HCT116 (cell line): ENCODE data around the gene P2RX3.

Source experiments
- EGR1 ChIP-seq: IDR thresholded peaks from 2 replicates; pipeline ENCODE4 v1.6.1; 2012; ENCODE audit warnings: low read depth
- EZH2phosphoT487 ChIP-seq: fragments of 200-600 bp; IDR thresholded peaks from 2 replicates; pipeline ENCODE4 v1.6.1; 2018; ENCODE audit warnings: antibody characterized with exemption, borderline replicate concordance
- FOSL1 ChIP-seq: IDR thresholded peaks from 2 replicates; pipeline ENCODE4 v1.6.1; 2012; ENCODE audit warnings: low read depth
- POLR2AphosphoS5 ChIP-seq: IDR thresholded peaks from 2 replicates; pipeline ENCODE4 v1.6.1; 2011; ENCODE audit warnings: mild to moderate bottlenecking, low read depth, low read length, moderate library complexity
- SP1 ChIP-seq: IDR thresholded peaks from 2 replicates; pipeline ENCODE4 v1.6.1; 2012; ENCODE audit warnings: low read depth
- TCF7L2 ChIP-seq: IDR thresholded peaks from 2 replicates; pipeline ENCODE4 v1.7.0; 2011; ENCODE audit warnings: borderline replicate concordance, inconsistent platforms; ENCODE audit not compliant: insufficient read depth, insufficient read length; ENCODE audit errors: extremely low read depth
- TF ChIP-seq, protein P1 (sequence below), 3 experiments: fragments of 200-600 bp in 1 of 3; sonication (generic) in 1 of 3; IDR thresholded peaks in 2 of 3; conservative IDR thresholded peaks in 1 of 3; 2 replicates each; pipeline ENCODE4 v1.5.1; 2012 to 2017; ENCODE audit warnings: low read depth in 2 of 3, low read length in 2 of 3, antibody characterized with exemption in 1 of 3, borderline replicate concordance in 1 of 3, control low read depth in 1 of 3, mild to moderate bottlenecking in 1 of 3, mixed read lengths in 1 of 3, mixed run types in 1 of 3, moderate library complexity in 1 of 3; ENCODE audit not compliant: insufficient read depth in 1 of 3

DNA sequence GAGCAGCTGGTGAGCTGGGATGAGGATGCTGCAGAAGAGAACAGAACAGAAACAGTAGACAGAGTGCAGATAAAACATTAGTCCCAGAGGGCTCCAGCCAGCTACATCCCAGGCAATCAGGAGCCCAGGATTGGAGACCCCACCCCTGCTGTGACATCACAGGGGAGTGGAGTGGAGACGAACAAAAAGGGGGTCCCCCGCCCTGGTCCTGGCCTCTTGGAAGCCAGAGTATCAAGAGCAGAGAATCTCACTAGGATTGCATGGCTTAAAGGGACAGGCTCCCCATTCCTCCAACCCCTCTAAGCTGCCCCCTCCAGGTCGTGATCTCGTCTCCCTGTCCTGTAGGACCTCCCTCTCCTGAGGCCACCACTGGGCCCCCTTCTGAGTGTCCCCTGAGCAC is at the start of gene P2RX3:
- TF ChIP-seq, protein P1, sequence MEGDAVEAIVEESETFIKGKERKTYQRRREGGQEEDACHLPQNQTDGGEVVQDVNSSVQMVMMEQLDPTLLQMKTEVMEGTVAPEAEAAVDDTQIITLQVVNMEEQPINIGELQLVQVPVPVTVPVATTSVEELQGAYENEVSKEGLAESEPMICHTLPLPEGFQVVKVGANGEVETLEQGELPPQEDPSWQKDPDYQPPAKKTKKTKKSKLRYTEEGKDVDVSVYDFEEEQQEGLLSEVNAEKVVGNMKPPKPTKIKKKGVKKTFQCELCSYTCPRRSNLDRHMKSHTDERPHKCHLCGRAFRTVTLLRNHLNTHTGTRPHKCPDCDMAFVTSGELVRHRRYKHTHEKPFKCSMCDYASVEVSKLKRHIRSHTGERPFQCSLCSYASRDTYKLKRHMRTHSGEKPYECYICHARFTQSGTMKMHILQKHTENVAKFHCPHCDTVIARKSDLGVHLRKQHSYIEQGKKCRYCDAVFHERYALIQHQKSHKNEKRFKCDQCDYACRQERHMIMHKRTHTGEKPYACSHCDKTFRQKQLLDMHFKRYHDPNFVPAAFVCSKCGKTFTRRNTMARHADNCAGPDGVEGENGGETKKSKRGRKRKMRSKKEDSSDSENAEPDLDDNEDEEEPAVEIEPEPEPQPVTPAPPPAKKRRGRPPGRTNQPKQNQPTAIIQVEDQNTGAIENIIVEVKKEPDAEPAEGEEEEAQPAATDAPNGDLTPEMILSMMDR (IDR thresholded peaks at IDR 0.05 in 2 of 3, conservative IDR thresholded peaks at IDR 0.05 in 1 of 3; ENCODE audit: borderline replicate concordance in 1 of 3, insufficient read depth in 1 of 3, low read depth in 2 of 3, low read length in 2 of 3) = no peak
- TF ChIP-seq EZH2phosphoT487 (no peak), FOSL1 (no peak), EGR1 (no peak), TCF7L2 (no peak), POLR2AphosphoS5 (no peak), SP1 (no peak)
